Measurements from ENCODE around the gene SNAPIN.

- TF ChIP-seq E2F4 (CRISPR knock-in tag; IDR thresholded peaks at IDR 0.05; ENCODE audit: borderline replicate concordance, low read depth): no peak
- no peak for TF ChIP-seq MLX (CRISPR knock-in tag; IDR thresholded peaks at IDR 0.05)
- TF ChIP-seq CBFB (CRISPR knock-in tag; IDR thresholded peaks at IDR 0.05; ENCODE audit: low read depth): no peak
- no peak for TF ChIP-seq ATF6 (CRISPR knock-in tag; IDR thresholded peaks at IDR 0.05)
These were observed 20.2 kb downstream of the SNAPIN start, which contains the start of gene NPR1 for GRCh38 chr1:153678519-153679336.

All from WTC11 (cell line).